HG03060 (cell line): Measurements from ENCODE around the gene OR51A4.
"Not testable (repeated sequence)": the region's sequence is repeated elsewhere in the genome, so short reads cannot be mapped to it uniquely, and the experiment has no call there.

Experiments
- ATAC-seq: cut with Tn5 transposase; IDR thresholded peaks from one replicate; pipeline ENCODE4 v1.9.1; 2021; ENCODE audit warnings: low read depth, moderate number of reproducible peaks; ENCODE audit not compliant: unreplicated experiment

OR51A4 gene

GRCh38 chr11:4947505-4947904 lies at the start of gene OR51A4:
Gene OR51A4, minus strand, starts transcription at chr11:4947605. Its CDS starts 505 bp downstream, at chr11:4947100.
- no peak for ATAC-seq

GRCh38 chr11:4994551-4994950 lies 47.1 kb upstream of the OR51A4 start, which contains the start of gene OR51L1:
Gene OR51L1, plus strand, starts transcription at chr11:4994851. Its CDS starts 4,132 bp downstream, at chr11:4998983.
- no peak for ATAC-seq

GRCh38 chr11:4991060-4991459 lies 43.7 kb upstream of the OR51A4 start:
- ATAC-seq: no peak

GRCh38 chr11:4983841-4984240 lies 36.4 kb upstream of the OR51A4 start:
- no peak for ATAC-seq

- no peak for ATAC-seq
Observed at GRCh38 chr11:4982678-4983077, 35.3 kb upstream of the OR51A4 start.

GRCh38 chr11:4979036-4979435 lies 31.6 kb upstream of the OR51A4 start:
- no peak for ATAC-seq

GRCh38 chr11:4975436-4975835 lies 28.0 kb upstream of the OR51A4 start:
- no peak for ATAC-seq

- ATAC-seq: no peak
Observed at GRCh38 chr11:4962816-4963215, 15.4 kb upstream of the OR51A4 start.

- ATAC-seq: no peak
Observed at GRCh38 chr11:4960877-4961276, 13.5 kb upstream of the OR51A4 start.

- no peak for ATAC-seq
Observed at GRCh38 chr11:4957396-4957795, 10.0 kb upstream of the OR51A4 start.

GRCh38 chr11:4955613-4956012 lies 8.2 kb upstream of the OR51A4 start, which contains the start of gene OR51A2:
Gene OR51A2, minus strand, starts transcription at chr11:4955713. Its CDS starts 0 bp downstream, at chr11:4955713.
- ATAC-seq: not testable (repeated sequence)

GRCh38 chr11:4936745-4937144 lies 10.7 kb downstream of the OR51A4 start:
- no peak for ATAC-seq

- no peak for ATAC-seq
Observed at GRCh38 chr11:4932751-4933150, 14.7 kb downstream of the OR51A4 start.

GRCh38 chr11:4926608-4927007 lies 20.8 kb downstream of the OR51A4 start:
- no peak for ATAC-seq

- ATAC-seq: no peak
Observed at GRCh38 chr11:4924239-4924638, 23.2 kb downstream of the OR51A4 start, which contains the start of gene OR51G1. Gene OR51G1, minus strand, starts transcription at chr11:4924339. Its CDS starts 0 bp downstream, at chr11:4924339.

GRCh38 chr11:4922304-4922703 lies 25.1 kb downstream of the OR51A4 start:
- no peak for ATAC-seq

GRCh38 chr11:4921796-4922195 lies 25.6 kb downstream of the OR51A4 start:
- ATAC-seq: no peak

- no peak for ATAC-seq
Observed at GRCh38 chr11:4919250-4919649, 28.2 kb downstream of the OR51A4 start, which contains the start of gene OR51G2. Gene OR51G2, minus strand, starts transcription at chr11:4919350. Its CDS starts 3,687 bp downstream, at chr11:4915663.

GRCh38 chr11:4916581-4916980 lies 30.8 kb downstream of the OR51A4 start:
- no peak for ATAC-seq

GRCh38 chr11:4903484-4903883 lies 43.9 kb downstream of the OR51A4 start, which contains the start of gene OR51A7:
Gene OR51A7, plus strand, starts transcription at chr11:4903783. Its CDS starts 3,587 bp downstream, at chr11:4907370.
- ATAC-seq: no peak
